DND-41 (cell line): ENCODE measurements around the gene POU6F2.

Experiments used
- EZH2 ChIP-seq: IDR thresholded peaks from 3 replicates; pipeline ENCODE4 v1.6.1; 2012; ENCODE audit warnings: borderline replicate concordance, low read depth, mild to moderate bottlenecking, moderate library complexity, low read length, inconsistent platforms; ENCODE audit not compliant: severe bottlenecking
- TF ChIP-seq, protein P1 (sequence below): IDR thresholded peaks from 2 replicates; pipeline ENCODE4 v1.5.1; 2012; ENCODE audit warnings: borderline replicate concordance, low read length, moderate library complexity, mild to moderate bottlenecking; ENCODE audit not compliant: poor library complexity, severe bottlenecking; ENCODE audit errors: extremely low read depth

GRCh38 chr7:39158367-39158766 lies 180.7 kb downstream of the POU6F2 start:
- TF ChIP-seq, protein P1, sequence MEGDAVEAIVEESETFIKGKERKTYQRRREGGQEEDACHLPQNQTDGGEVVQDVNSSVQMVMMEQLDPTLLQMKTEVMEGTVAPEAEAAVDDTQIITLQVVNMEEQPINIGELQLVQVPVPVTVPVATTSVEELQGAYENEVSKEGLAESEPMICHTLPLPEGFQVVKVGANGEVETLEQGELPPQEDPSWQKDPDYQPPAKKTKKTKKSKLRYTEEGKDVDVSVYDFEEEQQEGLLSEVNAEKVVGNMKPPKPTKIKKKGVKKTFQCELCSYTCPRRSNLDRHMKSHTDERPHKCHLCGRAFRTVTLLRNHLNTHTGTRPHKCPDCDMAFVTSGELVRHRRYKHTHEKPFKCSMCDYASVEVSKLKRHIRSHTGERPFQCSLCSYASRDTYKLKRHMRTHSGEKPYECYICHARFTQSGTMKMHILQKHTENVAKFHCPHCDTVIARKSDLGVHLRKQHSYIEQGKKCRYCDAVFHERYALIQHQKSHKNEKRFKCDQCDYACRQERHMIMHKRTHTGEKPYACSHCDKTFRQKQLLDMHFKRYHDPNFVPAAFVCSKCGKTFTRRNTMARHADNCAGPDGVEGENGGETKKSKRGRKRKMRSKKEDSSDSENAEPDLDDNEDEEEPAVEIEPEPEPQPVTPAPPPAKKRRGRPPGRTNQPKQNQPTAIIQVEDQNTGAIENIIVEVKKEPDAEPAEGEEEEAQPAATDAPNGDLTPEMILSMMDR: no peak
- no peak for TF ChIP-seq EZH2
